GM12865 (cell line): ENCODE measurements around the gene TMPRSS13.
A peak's percentile ranks its signal among the peaks of the same experiment; 100 is the strongest.

ENCODE experiments used
- DNase-seq: peaks from one replicate; pipeline ENCODE4 v3.0.0; 2010; ENCODE audit warnings: low read depth
- H3K4me3 ChIP-seq: 2 replicates; pipeline ENCODE4 v1.5.1; 2011; ENCODE audit warnings: mild to moderate bottlenecking, low read depth, low read length, control low read depth
- TF ChIP-seq, protein P1 (sequence below): IDR thresholded peaks from 2 replicates; pipeline ENCODE4 v1.5.1; 2011; ENCODE audit warnings: low read length, control low read depth, low read depth, inconsistent platforms; ENCODE audit not compliant: insufficient read depth; ENCODE audit errors: missing control alignments

The TMPRSS13 gene

DNA sequence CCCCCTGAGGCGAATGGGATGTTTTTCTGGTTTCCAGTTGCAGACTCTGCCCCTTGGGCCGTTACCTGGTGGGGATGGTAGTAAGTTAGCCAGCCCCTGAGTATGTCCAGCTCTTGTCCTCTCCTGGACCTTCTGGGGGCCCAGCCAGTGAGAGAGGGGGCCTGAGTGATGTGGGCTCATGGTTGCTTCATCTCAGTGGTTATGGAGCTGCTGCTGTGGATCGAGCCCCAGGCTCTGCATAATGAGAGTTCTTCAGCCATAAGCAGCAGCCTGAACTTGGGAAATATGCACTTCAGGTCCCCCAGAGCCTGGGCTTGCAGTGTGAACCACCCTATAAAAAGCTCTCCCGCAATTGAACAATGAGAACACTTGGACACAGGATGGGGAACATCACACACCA lies 5.9 kb downstream of the TMPRSS13 start:
- TF ChIP-seq, protein P1, sequence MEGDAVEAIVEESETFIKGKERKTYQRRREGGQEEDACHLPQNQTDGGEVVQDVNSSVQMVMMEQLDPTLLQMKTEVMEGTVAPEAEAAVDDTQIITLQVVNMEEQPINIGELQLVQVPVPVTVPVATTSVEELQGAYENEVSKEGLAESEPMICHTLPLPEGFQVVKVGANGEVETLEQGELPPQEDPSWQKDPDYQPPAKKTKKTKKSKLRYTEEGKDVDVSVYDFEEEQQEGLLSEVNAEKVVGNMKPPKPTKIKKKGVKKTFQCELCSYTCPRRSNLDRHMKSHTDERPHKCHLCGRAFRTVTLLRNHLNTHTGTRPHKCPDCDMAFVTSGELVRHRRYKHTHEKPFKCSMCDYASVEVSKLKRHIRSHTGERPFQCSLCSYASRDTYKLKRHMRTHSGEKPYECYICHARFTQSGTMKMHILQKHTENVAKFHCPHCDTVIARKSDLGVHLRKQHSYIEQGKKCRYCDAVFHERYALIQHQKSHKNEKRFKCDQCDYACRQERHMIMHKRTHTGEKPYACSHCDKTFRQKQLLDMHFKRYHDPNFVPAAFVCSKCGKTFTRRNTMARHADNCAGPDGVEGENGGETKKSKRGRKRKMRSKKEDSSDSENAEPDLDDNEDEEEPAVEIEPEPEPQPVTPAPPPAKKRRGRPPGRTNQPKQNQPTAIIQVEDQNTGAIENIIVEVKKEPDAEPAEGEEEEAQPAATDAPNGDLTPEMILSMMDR, result no peak
- no peak for DNase-seq

DNA sequence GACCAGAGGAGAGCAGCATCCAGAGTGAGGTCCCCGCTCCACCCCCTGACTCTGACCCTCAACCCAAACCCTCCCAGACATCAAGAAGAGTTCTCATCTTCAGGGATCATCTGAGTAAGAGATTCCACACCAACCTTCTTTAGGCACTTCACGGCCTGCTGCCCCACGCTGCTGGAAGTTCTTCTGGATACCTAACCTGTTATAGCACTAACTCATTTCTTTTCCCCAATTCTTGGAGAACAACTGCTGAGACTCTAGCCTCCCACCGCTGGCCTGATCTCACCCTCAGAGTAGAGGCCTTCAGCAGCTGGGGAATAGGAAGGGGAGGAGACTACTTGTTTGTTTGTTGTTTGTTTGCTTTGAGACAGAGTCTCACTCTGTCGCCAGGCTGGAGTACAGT lies 7.3 kb downstream of the TMPRSS13 start:
- DNase-seq, result no peak
- no peak overlapping the region for H3K4me3 ChIP-seq
- TF ChIP-seq, protein P1, result no peak

More for the DNA sequence above, 5.9 kb downstream of the TMPRSS13 start:
- H3K4me3 ChIP-seq, result no peak overlapping the region

DNA sequence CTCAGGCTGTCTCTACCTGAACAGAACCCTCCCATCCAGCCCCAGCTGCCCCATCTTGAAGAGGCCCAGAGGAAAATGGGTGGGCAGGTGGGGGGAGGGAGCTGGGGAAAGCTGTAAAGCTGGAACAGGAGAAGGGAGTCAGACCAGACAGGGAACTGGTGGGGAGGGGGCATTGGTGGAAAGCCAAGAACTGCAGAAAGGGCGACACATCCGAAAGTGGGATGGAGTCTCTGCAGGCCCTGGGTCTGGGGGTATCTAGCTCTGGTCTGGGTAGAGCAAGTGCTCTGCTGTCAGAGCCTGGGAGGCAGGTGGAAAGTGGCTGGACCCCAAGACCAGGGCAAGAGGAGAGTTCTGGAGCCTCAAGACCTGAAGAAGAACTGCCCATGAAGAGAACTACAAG lies 7.7 kb downstream of the TMPRSS13 start:
- no peak for DNase-seq
- H3K4me3 ChIP-seq, result no peak overlapping the region
- TF ChIP-seq, protein P1, result no peak

DNA sequence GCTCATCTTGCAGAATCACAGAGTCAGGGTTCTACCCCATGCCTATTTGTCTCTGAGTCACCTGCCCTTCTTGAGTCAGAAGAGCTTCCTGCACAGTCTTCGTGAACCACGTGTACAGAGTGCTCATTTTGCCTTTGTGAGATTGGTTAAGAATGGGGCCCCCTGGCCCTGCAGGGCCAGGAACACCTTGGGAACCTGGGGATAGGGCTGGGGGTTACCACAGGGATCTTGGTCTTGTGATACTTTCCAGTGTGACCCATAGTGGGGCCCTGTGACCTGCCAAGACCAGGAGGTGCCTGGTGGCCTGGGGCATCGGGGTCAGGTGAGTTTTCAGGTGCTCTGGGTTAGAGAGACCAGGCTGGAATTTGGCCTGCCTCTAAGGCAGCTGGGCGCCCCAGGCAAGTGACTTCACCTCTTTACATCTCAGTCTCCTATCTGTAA lies 9.4 kb downstream of the TMPRSS13 start:
- TF ChIP-seq, protein P1, result no peak
- no peak overlapping the region for H3K4me3 ChIP-seq
- DNase-seq, result peak; percentile 32

DNA sequence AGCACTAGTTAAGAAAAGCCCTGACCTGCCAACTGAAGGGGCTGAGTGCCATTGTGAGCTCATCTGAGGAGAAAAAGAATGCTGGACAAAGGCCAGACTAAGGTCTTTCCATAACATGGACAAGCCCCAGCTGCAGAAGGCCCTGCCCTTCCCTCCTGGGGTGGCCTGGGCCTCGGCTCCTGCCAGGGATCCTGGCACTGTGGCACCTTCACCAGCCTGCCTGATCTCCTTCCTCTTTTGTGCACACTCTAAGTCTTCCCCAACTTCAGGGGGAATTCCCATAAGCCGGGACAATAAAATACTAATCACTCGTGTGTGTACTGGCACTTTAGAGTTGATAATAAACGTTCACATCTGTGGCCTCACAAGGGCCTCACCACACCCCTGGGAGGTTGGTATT lies 9.9 kb downstream of the TMPRSS13 start:
- no peak overlapping the region for H3K4me3 ChIP-seq
- DNase-seq, result no peak
- TF ChIP-seq, protein P1, result no peak

DNA sequence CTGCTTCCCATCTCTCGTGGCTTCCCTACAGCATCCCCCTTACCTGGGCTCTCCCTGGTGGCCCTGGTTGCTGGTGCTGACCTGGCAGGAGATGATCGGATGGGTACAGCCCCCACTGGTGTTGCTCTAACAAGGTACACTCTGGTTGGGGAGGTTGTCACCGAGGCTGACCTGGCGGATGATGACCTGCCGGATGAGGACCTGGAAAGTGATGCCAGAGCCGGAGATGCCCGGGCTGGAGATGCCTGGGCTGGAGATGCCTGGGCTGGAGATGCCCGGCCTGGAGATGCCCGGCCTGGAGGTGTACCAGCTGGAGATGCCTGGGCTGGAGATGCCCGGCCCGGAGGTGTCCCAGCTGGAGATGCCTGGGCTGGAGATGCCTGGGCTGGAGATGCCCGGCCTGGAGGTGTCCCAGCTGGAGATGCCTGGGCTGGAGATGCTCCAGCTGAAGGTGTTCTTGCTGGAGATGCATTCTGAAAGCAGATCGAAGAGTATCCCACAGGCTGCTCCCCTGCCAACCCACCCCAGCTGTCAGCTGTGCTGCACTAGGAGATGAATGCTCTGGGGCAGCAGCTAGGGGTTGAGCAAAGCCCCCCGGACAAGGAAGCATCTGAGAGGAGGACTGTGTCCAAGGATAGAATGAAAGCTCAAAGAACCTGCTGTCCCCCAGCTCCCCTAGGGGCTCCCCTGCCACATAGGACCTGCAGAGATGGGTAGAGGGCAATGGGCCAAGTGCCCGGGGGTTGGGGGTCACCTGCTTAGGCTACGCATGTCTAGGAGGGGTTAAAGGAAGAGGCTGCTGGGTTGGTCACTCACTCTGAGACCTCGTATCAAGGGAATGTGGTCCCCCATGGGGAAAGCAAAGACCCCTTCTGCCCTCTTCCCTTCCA lies 10.6 kb downstream of the TMPRSS13 start:
- DNase-seq, result no peak
- TF ChIP-seq, protein P1, result no peak
- H3K4me3 ChIP-seq, result no peak overlapping the region
